Naive thymus-derived CD8-positive, alpha-beta T cell (primary cell): ENCODE results near the gene ZFP36L2. TPM values are rescaled to one million over a fixed set of nuclear protein-coding genes. Genes with fewer than 3 reads are reported as not detected.

Experiments used
- ATAC-seq, 2 donors: fragments of 150-1000 bp; cut with Tn5 transposase in 1 of 2; sonication (Bioruptor Pico), chemical (Tn5 transposase) in 1 of 2; 1 replicate in 1 of 2; 2 replicates in 1 of 2; pipeline ENCODE4 v1.10.0; 2021; ENCODE audit warnings: mild to moderate bottlenecking in 2 of 2, moderate library complexity in 2 of 2
- POLR2A ChIA-PET: fragments of 350-600 bp; sonication (Branson Sonifier 250); formaldehyde crosslinking; loops from one replicate; lab custom pipeline; 2021; ENCODE audit warnings: antibody characterized with exemption; lab: Charles Lee
- DNase-seq, 10 donors: peaks; one replicate each; pipeline versions ENCODE4 v3.0.0 to v3.0.0-alpha.2; 2020 to 2022
- H3K27ac Mint-ChIP-seq, 10 donors: one replicate each; pipeline ENCODE4 v1.8.0; 2020 to 2022; ENCODE audit warnings: mild to moderate bottlenecking in 10 of 10, mixed read lengths in 10 of 10, moderate library complexity in 4 of 10, inconsistent platforms in 1 of 10
- H3K27me3 Mint-ChIP-seq, 5 donors: one replicate each; pipeline ENCODE4 v1.8.0; 2021 to 2022; ENCODE audit warnings: mixed read lengths in 5 of 5
- H3K36me3 Mint-ChIP-seq, 3 donors: one replicate each; pipeline ENCODE4 v1.8.0; 2020 to 2022; ENCODE audit warnings: mixed read lengths in 3 of 3, mild to moderate bottlenecking in 2 of 3, inconsistent platforms in 1 of 3
- H3K4me1 Mint-ChIP-seq, 4 donors: one replicate each; pipeline ENCODE4 v1.8.0; 2021 to 2022; ENCODE audit warnings: mixed read lengths in 4 of 4
- H3K4me3 Mint-ChIP-seq, 10 donors: one replicate each; pipeline ENCODE4 v1.8.0; 2020 to 2022; ENCODE audit warnings: mild to moderate bottlenecking in 10 of 10, mixed read lengths in 10 of 10, moderate library complexity in 6 of 10, inconsistent platforms in 1 of 10
- H3K9me3 Mint-ChIP-seq, 9 donors: one replicate each; pipeline ENCODE4 v1.8.0; 2020 to 2022; ENCODE audit warnings: mixed read lengths in 9 of 9, mild to moderate bottlenecking in 3 of 9, inconsistent platforms in 1 of 9, moderate library complexity in 1 of 9
- polyA plus RNA-seq, 3 donors: library from polyadenylated mRNA; unstranded; fragments of 300-500 nt; fragmentation: Illumina TruSeq; gene quantifications; one replicate each; pipeline ENCODE4 v1.2.3, GENCODE V29; 2021
- total RNA-seq, 8 experiments: library from RNA in 2 of 8; stranded (reverse) in 2 of 8; gene quantifications; one replicate each; pipeline ENCODE4 v1.2.3 and lab custom pipeline; 2021 to 2026

The ZFP36L2 gene
- total and polyA plus RNA-seq, 5 experiments from 2014 or later = 222 to 420 (median 274) TPM

DNA sequence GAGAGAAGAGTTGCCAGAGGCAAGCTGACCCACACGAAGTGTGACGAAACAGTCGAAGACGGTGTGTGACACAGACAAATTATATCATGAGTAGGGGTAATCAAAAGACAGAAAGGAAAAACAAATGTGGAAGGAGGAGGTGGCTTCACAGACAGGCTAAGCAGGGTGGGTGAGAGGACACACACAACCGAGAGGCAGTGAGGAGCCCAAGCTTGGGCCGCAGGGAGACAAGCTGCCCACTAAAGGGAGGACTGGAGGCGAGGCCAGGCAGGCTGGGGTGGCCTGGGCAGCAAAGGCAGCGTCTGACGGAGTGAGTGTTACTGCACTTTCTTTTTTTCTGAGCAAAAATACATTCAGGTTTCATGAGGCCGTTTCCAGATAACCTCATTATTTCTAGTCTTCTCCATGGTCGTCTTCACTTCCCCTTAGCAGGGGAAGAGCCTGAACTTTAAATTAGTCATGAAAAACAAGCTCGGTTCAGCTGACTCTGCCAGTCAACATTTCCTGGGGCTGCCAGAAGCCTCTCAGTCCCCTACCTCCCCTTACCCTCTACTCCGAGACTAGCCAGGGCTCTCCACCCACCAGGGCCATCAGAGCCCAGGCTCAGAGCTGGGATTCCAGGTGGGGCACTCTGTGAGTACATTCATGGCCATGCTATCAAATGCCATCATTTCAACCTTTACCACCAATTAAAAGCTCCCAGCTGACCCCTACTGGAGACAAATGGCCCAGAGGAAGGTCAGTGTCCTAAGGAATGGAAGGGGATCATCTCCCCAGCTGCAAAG lies 13.8 kb upstream of the ZFP36L2 start:
- ATAC-seq = peak in 1 of 2 donors; percentile 28
- H3K27ac Mint-ChIP-seq = peak overlapping the region in 7 of 10 donors; percentile 3 to 76 (median 34)
- POLR2A ChIA-PET = interaction anchor here (0.8 to 1.3 kb wide), 2 partner anchors 14 to 20 kb away, joined by 3 read pairs; partner anchors contain the start of gene ZFP36L2

DNA sequence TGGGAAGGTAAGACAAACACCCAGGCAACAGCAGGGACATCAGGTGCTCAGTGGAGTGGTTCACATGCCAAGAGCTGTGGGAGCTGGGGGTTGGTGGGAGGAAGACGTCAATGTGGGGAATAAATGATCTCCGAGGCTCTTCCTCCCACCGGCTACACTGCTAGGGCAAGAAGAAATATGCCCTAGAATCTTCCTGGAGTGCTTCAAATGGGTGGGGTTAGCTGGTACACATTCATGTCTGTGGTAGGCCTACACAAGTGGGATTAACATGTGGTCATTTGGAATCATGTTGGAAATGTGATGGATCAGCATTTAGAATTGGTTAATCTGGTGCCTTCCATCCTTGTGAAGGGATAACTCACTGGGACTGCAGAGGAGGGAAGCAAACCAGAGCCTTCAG lies 12.4 kb upstream of the ZFP36L2 start:
- peaks cover 0 to 2% (median 0%) of the 10 kb centered on the region in 3 donors for H3K36me3 Mint-ChIP-seq
- H3K4me1 Mint-ChIP-seq = peaks cover 10 to 41% (median 23%) of the 10 kb centered on the region in 4 donors
- ATAC-seq (no peak), DNase-seq (no peak)
- no peaks in the 10 kb centered on the region for H3K27me3 Mint-ChIP-seq
- H3K4me3 Mint-ChIP-seq = no peak overlapping the region
- POLR2A ChIA-PET = no interaction called here
- H3K9me3 Mint-ChIP-seq = no peaks in the 10 kb centered on the region
- H3K27ac Mint-ChIP-seq = peak overlapping the region in 1 of 10 donors; percentile 39

More for the DNA sequence above, 13.8 kb upstream of the ZFP36L2 start:
- Mint-ChIP-seq H3K4me3 (peak overlapping the region in 1 of 10 donors; percentile 30), H3K4me1 (peaks cover 10 to 38% (median 22%) of the 10 kb centered on the region in 4 donors), H3K9me3 (no peaks in the 10 kb centered on the region), H3K27me3 (no peaks in the 10 kb centered on the region), H3K36me3 (peaks cover 0 to 9% (median 0%) of the 10 kb centered on the region in 3 donors)
- DNase-seq = no peak

DNA sequence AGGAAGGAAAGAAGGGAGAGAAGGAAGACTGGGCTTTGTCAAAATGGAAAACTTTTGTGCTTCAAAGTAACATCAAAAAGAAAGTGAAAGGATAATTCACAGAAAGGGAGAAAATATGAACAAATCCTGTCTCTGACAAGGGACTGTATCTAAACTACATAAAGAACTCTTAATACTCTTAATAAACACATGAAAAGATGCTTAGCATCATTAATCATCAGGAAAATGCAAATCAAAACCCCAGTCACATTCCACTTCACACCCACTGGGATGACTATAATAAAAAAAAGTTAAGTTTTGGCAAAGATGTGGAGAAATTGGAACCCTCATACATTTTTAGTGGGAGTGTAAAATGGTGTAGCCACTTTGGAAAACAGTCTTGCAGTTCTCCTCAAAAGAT lies 11.8 kb upstream of the ZFP36L2 start:
- H3K27me3 Mint-ChIP-seq = no peaks in the 10 kb centered on the region
- peaks cover 0 to 2% (median 0%) of the 10 kb centered on the region in 3 donors for H3K36me3 Mint-ChIP-seq
- peak overlapping the region in 1 of 10 donors; percentile 39 for H3K27ac Mint-ChIP-seq
- DNase-seq (no peak), ATAC-seq (no peak)
- H3K9me3 Mint-ChIP-seq = no peaks in the 10 kb centered on the region
- no peak overlapping the region for H3K4me3 Mint-ChIP-seq
- H3K4me1 Mint-ChIP-seq = peaks cover 10 to 47% (median 25%) of the 10 kb centered on the region in 4 donors
- POLR2A ChIA-PET = no interaction called here

DNA sequence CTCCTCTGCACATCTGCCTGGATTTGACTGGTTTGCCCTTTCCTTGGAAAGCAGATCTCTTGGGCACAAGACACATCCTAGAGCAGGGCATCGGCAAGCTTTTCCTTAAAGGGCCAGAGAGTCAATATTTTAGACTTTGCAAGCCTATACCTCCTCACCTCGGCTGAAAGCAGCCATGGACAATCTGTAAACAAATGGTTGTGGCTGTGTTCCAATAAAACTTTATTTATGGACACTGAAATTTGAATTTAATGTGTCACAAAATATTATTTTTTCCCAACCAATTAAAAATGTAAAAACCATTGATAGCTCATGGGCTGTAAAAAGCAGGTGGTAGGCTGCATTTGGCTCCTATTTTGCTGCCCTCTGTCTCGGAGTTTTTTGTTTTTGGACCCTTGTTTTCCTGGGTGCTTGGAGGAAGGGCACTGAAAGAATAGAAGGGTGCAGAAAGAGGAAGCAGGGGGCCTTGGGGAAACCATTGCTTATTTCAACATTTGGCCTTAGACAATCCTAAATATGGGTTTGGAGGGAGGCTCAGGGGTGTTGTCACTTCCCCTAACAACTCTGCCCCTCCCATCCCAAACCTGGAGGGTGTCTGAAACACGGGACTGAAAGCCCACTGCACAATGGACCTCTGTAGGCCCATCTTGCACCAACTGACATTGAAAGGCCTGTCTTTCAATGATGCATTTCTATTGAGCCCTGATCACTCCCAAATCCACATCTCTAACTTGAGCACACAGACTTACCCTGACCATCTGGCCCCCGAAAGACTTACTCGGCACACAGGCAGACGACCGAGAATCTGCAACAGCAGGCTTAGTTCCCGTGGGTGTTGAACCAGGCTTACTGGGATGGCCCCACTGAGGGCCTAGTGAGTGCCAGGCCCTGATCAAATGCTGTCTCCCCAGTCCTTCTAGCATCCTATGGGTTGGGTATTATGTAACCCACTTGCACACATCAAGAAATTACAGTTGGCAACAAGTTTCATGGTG lies 7.1 kb upstream of the ZFP36L2 start:
- DNase-seq (no peak), ATAC-seq (no peak)
- no peaks in the 10 kb centered on the region for H3K9me3 Mint-ChIP-seq
- H3K4me1 Mint-ChIP-seq = peaks cover 8 to 44% (median 24%) of the 10 kb centered on the region in 4 donors
- POLR2A ChIA-PET = no interaction called here
- peak overlapping the region in 1 of 10 donors; percentile 8 for H3K4me3 Mint-ChIP-seq
- H3K27ac Mint-ChIP-seq = peak overlapping the region in 4 of 10 donors; percentile 12 to 60 (median 27)
- H3K36me3 Mint-ChIP-seq = peaks cover 0 to 21% (median 5%) of the 10 kb centered on the region in 3 donors
- no peaks in the 10 kb centered on the region for H3K27me3 Mint-ChIP-seq

GRCh38 chr2:43230951-43231827 lies 4.8 kb upstream of the ZFP36L2 start:
- POLR2A ChIA-PET = interaction anchor here (20.3 to 20.6 kb wide), 2 partner anchors 64 to 95 kb away, joined by 1530 to 2148 read pairs; no protein-coding TSS in a partner anchor
- H3K27ac Mint-ChIP-seq = peak overlapping the region in 7 of 10 donors; percentile 1 to 59 (median 27)
- H3K36me3 Mint-ChIP-seq = peaks cover 0 to 21% (median 5%) of the 10 kb centered on the region in 3 donors
- H3K9me3 Mint-ChIP-seq = no peaks in the 10 kb centered on the region
- DNase-seq (no peak), ATAC-seq (no peak)
- H3K27me3 Mint-ChIP-seq = no peaks in the 10 kb centered on the region
- H3K4me1 Mint-ChIP-seq = peaks cover 14 to 45% (median 28%) of the 10 kb centered on the region in 4 donors
- peak overlapping the region in 1 of 10 donors; percentile 17 for H3K4me3 Mint-ChIP-seq

DNA sequence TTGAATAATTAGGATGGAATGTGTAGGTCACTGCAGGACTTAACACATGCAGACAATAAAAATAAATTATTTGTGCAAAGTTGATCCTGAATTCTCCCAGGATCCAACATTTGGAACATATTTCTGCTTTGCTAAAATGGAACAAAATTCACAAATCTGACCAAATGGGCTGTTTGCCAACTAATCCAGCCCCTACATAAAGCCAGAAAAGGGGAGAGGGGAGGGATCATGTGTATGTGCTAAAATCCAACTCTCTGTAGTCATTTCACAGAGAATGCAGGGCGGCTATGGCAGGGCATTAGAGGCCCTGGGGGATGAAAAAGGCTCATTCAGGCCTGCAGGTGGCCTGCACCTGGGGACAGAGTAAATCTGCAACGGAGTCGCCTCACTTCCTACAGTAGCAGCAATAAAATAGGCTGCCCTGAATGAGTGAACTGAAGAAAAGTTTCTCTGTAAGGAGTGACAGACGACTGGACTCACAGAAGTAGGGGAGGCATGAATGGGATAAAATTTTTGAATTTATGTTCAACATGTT lies 4.0 kb upstream of the ZFP36L2 start:
- ATAC-seq (no peak), DNase-seq (no peak)
- H3K27me3 Mint-ChIP-seq = no peaks in the 10 kb centered on the region
- H3K9me3 Mint-ChIP-seq = no peaks in the 10 kb centered on the region
- POLR2A ChIA-PET = interaction anchor here (1.3 to 21.9 kb wide), 6 partner anchors 14 to 373 kb away, joined by 3 to 2148 read pairs (median 504); no protein-coding TSS in a partner anchor
- H3K4me1 Mint-ChIP-seq = peaks cover 14 to 45% (median 28%) of the 10 kb centered on the region in 4 donors
- H3K4me3 Mint-ChIP-seq = no peak overlapping the region
- H3K27ac Mint-ChIP-seq = peak overlapping the region in 3 of 10 donors; percentile 33 to 77 (median 46)
- peaks cover 0 to 26% (median 8%) of the 10 kb centered on the region in 3 donors for H3K36me3 Mint-ChIP-seq

DNA sequence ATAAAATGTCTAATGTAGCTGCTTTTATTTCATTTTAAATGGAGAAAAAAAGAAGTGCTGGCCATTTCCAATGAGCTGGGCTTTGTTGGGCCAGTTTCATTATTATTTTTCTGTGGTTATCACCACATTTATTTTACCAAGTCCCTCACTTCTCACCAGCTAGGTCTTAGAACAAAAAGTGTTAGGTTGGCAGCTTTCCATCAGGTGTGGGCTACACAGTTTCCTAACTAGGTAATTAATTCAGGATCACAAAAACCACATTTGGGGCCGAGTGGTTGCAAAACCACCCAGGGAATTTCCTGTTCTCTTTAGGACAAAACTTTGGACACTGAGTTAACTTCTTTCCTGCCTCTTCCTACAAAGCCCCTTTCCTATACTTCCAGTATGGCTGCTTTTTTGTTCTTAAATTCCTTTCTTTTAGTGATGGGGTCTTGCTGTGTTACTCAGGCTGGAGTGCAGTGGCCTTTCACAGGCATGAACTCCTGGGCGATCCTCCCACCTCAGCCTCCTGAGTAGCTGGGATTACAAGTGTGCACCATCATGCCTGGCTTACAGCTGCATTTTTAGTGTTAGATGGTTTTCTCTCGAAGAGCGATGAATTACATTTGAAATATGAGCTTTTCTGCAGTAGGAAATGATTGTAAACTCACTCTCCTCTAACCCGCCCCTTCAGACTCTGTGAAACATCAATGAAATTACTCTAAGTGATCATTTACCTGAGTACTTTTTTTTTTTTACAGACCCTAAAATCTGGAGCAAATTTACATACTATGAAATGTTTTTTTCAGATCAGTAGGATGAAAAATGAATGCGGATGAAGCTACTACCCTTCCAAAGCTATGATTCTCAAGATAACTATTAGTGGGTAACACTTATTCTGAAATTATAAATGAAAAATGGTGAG lies 2.6 kb upstream of the ZFP36L2 start:
- H3K36me3 Mint-ChIP-seq = peaks cover 3 to 39% (median 14%) of the 10 kb centered on the region in 3 donors
- peak overlapping the region; percentile 61 to 92 (median 88) for H3K4me3 Mint-ChIP-seq
- DNase-seq = peak in 1 of 10 donors; percentile 39
- peak overlapping the region; percentile 82 to 97 (median 94) for H3K27ac Mint-ChIP-seq
- peak in 1 of 2 donors; percentile 7 for ATAC-seq
- peaks cover 17 to 41% (median 29%) of the 10 kb centered on the region in 4 donors for H3K4me1 Mint-ChIP-seq
- peaks cover 0 to 5% (median 0%) of the 10 kb centered on the region in 5 donors for H3K27me3 Mint-ChIP-seq
- peaks cover 0 to 3% (median 0%) of the 10 kb centered on the region in 9 donors for H3K9me3 Mint-ChIP-seq
- POLR2A ChIA-PET = interaction anchor here (0.7 to 21.9 kb wide), 17 partner anchors 13 to 419 kb away, joined by 3 to 2148 read pairs (median 8); partner anchors contain the start of gene THADA

DNA sequence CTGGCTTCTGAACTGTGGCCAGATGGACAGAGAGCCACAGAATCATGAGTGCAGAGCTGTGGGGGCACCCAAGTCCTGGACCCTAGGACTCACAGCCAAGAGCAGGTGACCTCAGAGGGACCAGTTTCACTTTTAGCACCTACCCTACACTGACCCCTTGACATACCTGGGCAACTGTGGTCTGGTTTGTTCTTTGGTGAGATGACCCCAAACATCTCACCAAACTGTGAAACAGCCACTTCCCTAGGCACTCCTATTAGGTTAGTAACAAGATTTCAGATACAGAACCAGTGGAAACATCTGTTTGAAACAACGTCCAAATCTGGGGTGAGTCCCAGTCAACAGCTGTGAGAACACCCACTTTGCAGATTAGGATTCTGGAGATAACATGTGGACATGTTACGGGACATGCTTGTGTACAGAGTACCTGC lies 1.9 kb upstream of the ZFP36L2 start:
- POLR2A ChIA-PET = interaction anchor here (0.7 to 21.9 kb wide), 19 partner anchors 12 to 418 kb away, joined by 3 to 2148 read pairs (median 9); partner anchors contain the start of gene THADA
- no peak for DNase-seq
- peaks cover 0 to 3% (median 0%) of the 10 kb centered on the region in 9 donors for H3K9me3 Mint-ChIP-seq
- peaks cover 0 to 5% (median 0%) of the 10 kb centered on the region in 5 donors for H3K27me3 Mint-ChIP-seq
- ATAC-seq = no peak
- H3K4me1 Mint-ChIP-seq = peaks cover 17 to 36% (median 28%) of the 10 kb centered on the region in 4 donors
- peaks cover 9 to 45% (median 21%) of the 10 kb centered on the region in 3 donors for H3K36me3 Mint-ChIP-seq
- peak overlapping the region; percentile 82 to 97 (median 95) for H3K27ac Mint-ChIP-seq
- H3K4me3 Mint-ChIP-seq = peak overlapping the region; percentile 71 to 93 (median 89)

DNA sequence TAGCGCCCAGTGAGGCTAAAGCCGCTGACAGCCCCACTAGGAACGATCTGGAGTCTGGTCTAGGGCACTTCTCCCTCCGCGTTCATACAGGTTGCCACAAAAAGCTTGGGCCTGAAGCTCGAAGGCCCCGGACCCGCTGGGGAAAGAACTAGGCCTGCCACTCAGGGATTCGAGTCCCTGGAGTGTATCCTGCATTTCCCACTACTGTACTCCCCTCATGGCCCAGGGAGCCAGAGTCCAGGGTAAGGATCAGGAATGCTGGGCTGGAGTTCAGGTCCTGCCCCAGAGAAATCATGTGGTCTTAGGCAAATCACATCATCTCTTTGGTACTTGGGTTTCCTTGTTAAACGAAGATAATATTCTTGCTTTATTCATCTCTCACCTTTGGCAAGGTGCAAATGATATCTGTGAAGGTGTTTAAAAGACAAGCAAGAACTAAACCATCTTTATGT lies 1.4 kb upstream of the ZFP36L2 start:
- POLR2A ChIA-PET = interaction anchor here (0.6 to 21.9 kb wide), 18 partner anchors 12 to 452 kb away, joined by 3 to 2148 read pairs (median 9); partner anchors contain the start of gene THADA
- DNase-seq = no peak
- ATAC-seq = peak in 1 of 2 donors; percentile 2
- Mint-ChIP-seq H3K4me1 (peaks cover 17 to 33% (median 28%) of the 10 kb centered on the region in 4 donors), H3K9me3 (peaks cover 0 to 3% (median 0%) of the 10 kb centered on the region in 9 donors), H3K4me3 (peak overlapping the region; percentile 71 to 93 (median 89)), H3K27ac (peak overlapping the region; percentile 82 to 97 (median 95)), H3K36me3 (peaks cover 10 to 47% (median 23%) of the 10 kb centered on the region in 3 donors), H3K27me3 (peaks cover 0 to 5% (median 0%) of the 10 kb centered on the region in 5 donors)
